B cell (primary cell): ENCODE measurements around the gene CNTNAP2.

Experiments
- CTCF ChIP-seq: fragments of 200-600 bp; IDR thresholded peaks from one replicate; pipeline ENCODE4 v1.8.0; 2022; ENCODE audit warnings: antibody characterized with exemption, mild to moderate bottlenecking
- EZH2 ChIP-seq: IDR thresholded peaks from 2 replicates; pipeline ENCODE4 v1.6.1; 2012; ENCODE audit warnings: borderline replicate concordance, low read depth, mild to moderate bottlenecking, moderate library complexity, low read length; ENCODE audit not compliant: insufficient read depth, poor library complexity, severe bottlenecking

- no peak for TF ChIP-seq CTCF
- no peak for TF ChIP-seq EZH2
Observed at GRCh38 chr7:148319316-148319808, 2202.8 kb downstream of the CNTNAP2 start.
